Endothelial cell of umbilical vein (primary cell): ENCODE measurements around the gene TCN2. TPM values are rescaled to one million over a fixed set of nuclear protein-coding genes. Genes with fewer than 3 reads are reported as not detected.

Experiments used
- BruUV-seq: library from RNA; stranded (reverse); fragments of 400-500 nt; replicated peaks from 2 replicates; lab custom pipeline; 2021; lab: Mats Ljungman, UMichigan
- CTCF ChIA-PET: fragments of 300-600, 350-600 bp; sonication (Branson Sonifier 250); formaldehyde crosslinking; loops from one replicate; lab custom pipeline; 2021; ENCODE audit warnings: antibody characterized with exemption, inconsistent platforms; lab: Charles Lee
- POLR2A ChIA-PET: fragments of 300-600, 350-600 bp; sonication (Branson Sonifier 250); formaldehyde crosslinking; loops from one replicate; lab custom pipeline; 2021; ENCODE audit warnings: antibody characterized with exemption, inconsistent platforms; lab: Charles Lee
- DNase-seq: peaks from one replicate; pipeline ENCODE4 v3.0.0-alpha.2; 2011; ENCODE audit warnings: low read depth, low spot score
- FAIRE-seq: peaks from 2 replicates; lab custom pipeline; 2011; peaks lifted over from hg19 to GRCh38; lab: Jason Lieb, UNC
- H2AFZ ChIP-seq: 2 replicates; pipeline ENCODE4 v1.6.0; 2012; ENCODE audit warnings: low read depth, low read length, control low read depth, inconsistent platforms
- H3K27ac ChIP-seq: 2 replicates; pipeline ENCODE4 v1.5.1; 2011; ENCODE audit warnings: low read depth, mild to moderate bottlenecking, control low read depth, low read length, moderate library complexity; ENCODE audit not compliant: insufficient read depth
- H3K27me3 ChIP-seq, 2 experiments: 2 replicates each; pipeline versions ENCODE4 v1.6.0 to v1.6.1; 2011; ENCODE audit warnings: low read length in 2 of 2, mixed read lengths in 1 of 2; ENCODE audit not compliant: control insufficient read depth in 2 of 2, insufficient read depth in 2 of 2
- H3K36me3 ChIP-seq, 2 experiments: 2 replicates in 1 of 2; 3 replicates in 1 of 2; pipeline ENCODE4 v1.5.1; 2011; ENCODE audit warnings: low read length in 2 of 2, mild to moderate bottlenecking in 1 of 2, moderate library complexity in 1 of 2; ENCODE audit not compliant: control insufficient read depth in 2 of 2, insufficient read depth in 2 of 2; ENCODE audit errors: extremely low read depth in 1 of 2
- H3K4me1 ChIP-seq: 3 replicates; pipeline ENCODE4 v1.5.1; 2011; ENCODE audit warnings: mild to moderate bottlenecking, low read length; ENCODE audit not compliant: control insufficient read depth, insufficient read depth; ENCODE audit errors: extremely low read depth
- H3K4me2 ChIP-seq: 2 replicates; pipeline ENCODE4 v1.6.1; 2011; ENCODE audit warnings: low read length, control low read depth, mixed read lengths; ENCODE audit not compliant: insufficient read depth
- H3K4me3 ChIP-seq, 3 experiments: fragments of 200-600 bp in 1 of 3; sonication (generic), shearing (Covaris generic) in 1 of 3; replicated peaks in 1 of 3; 2 replicates each; pipeline ENCODE4 v1.5.1; 2011 to 2016; ENCODE audit warnings: control low read depth in 3 of 3, low read length in 3 of 3, mild to moderate bottlenecking in 2 of 3, inconsistent platforms in 1 of 3, low read depth in 1 of 3, moderate library complexity in 1 of 3; ENCODE audit not compliant: insufficient read depth in 1 of 3
- H3K79me2 ChIP-seq: 2 replicates; pipeline ENCODE4 v1.6.0; 2012; ENCODE audit warnings: low read length, inconsistent platforms; ENCODE audit not compliant: control insufficient read depth, insufficient read depth
- H3K9ac ChIP-seq: replicated peaks from 2 replicates; pipeline ENCODE3; 2011; ENCODE audit warnings: low read length, control low read depth; ENCODE audit not compliant: insufficient read depth; ENCODE audit errors: extremely low read depth
- H3K9me1 ChIP-seq: replicated peaks from 3 replicates; pipeline ENCODE4 v1.6.0; 2011; ENCODE audit warnings: mild to moderate bottlenecking, low read length; ENCODE audit not compliant: control insufficient read depth, insufficient read depth; ENCODE audit errors: extremely low read depth
- H3K9me3 ChIP-seq: replicated peaks from 2 replicates; pipeline ENCODE4 v1.5.1; 2012; ENCODE audit warnings: low read length, inconsistent platforms; ENCODE audit not compliant: control insufficient read depth, insufficient read depth
- H4K20me1 ChIP-seq: replicated peaks from 2 replicates; pipeline ENCODE3; 2011; ENCODE audit warnings: mild to moderate bottlenecking, low read length; ENCODE audit not compliant: control insufficient read depth, insufficient read depth; ENCODE audit errors: extremely low read depth
- FOS ChIP-seq: IDR thresholded peaks from 2 replicates; pipeline ENCODE4 v1.6.1; 2011; ENCODE audit warnings: mild to moderate bottlenecking, low read length, moderate library complexity, borderline replicate concordance; ENCODE audit not compliant: insufficient read depth
- GATA2 ChIP-seq: IDR thresholded peaks from 2 replicates; pipeline ENCODE4 v1.7.0; 2011; ENCODE audit warnings: low read depth, mild to moderate bottlenecking, moderate library complexity, mixed read lengths, low read length; ENCODE audit not compliant: insufficient read length, insufficient read depth
- JUN ChIP-seq: IDR thresholded peaks from 2 replicates; pipeline ENCODE4 v1.6.1; 2011; ENCODE audit warnings: borderline replicate concordance, low read depth; ENCODE audit not compliant: insufficient read length, insufficient read depth
- POLR2A ChIP-seq: IDR thresholded peaks from 2 replicates; pipeline ENCODE4 v1.6.1; 2012; ENCODE audit warnings: low read depth, mild to moderate bottlenecking, control low read depth, low read length
- POLR2AphosphoS5 ChIP-seq: IDR thresholded peaks from 2 replicates; pipeline ENCODE4 v1.6.1; 2012; ENCODE audit warnings: low read depth, mild to moderate bottlenecking, control low read depth, low read length, moderate library complexity; ENCODE audit not compliant: insufficient read depth
- dilution Hi-C: fragments of 300-500 bp; cut with MboI; formaldehyde crosslinking; loops from one replicate; pipeline ENCODE4 v1.15.0; 2019; ENCODE audit warnings: low sequenced_read_pairs; ENCODE audit not compliant: extremely low pct_ligation_motif_present
- intact Hi-C: fragments of 100-400 bp; cut with micrococcal nuclease; formaldehyde crosslinking; loops from one replicate; pipeline ENCODE4 v1.10.0; 2022
- polyA plus RNA-seq, 4 experiments: library from polyadenylated mRNA; depleted of rRNA in 3 of 4; stranded (reverse) in 3 of 4; unstranded in 1 of 4; fragments of >200 nt; gene quantifications; 2 replicates each; pipeline versions ENCODE4 v1.2.1 to v1.2.3, GENCODE V29; 2011 to 2012; ENCODE audit warnings: missing spikeins in 1 of 4
- total RNA-seq: library from RNA; stranded (reverse); gene quantifications from 2 replicates; pipeline ENCODE4 v1.2.3, GENCODE V29; 2021
- TF ChIP-seq, protein P1 (sequence below): IDR thresholded peaks from 2 replicates; pipeline ENCODE4 v1.6.1; 2011; ENCODE audit not compliant: insufficient read depth, insufficient read length

TCN2 gene
- total and polyA plus RNA-seq, 2 donors (not counting 3 experiments of a cell fraction or from before 2014, with no cell fraction given) = 80.6 to 188 TPM

DNA sequence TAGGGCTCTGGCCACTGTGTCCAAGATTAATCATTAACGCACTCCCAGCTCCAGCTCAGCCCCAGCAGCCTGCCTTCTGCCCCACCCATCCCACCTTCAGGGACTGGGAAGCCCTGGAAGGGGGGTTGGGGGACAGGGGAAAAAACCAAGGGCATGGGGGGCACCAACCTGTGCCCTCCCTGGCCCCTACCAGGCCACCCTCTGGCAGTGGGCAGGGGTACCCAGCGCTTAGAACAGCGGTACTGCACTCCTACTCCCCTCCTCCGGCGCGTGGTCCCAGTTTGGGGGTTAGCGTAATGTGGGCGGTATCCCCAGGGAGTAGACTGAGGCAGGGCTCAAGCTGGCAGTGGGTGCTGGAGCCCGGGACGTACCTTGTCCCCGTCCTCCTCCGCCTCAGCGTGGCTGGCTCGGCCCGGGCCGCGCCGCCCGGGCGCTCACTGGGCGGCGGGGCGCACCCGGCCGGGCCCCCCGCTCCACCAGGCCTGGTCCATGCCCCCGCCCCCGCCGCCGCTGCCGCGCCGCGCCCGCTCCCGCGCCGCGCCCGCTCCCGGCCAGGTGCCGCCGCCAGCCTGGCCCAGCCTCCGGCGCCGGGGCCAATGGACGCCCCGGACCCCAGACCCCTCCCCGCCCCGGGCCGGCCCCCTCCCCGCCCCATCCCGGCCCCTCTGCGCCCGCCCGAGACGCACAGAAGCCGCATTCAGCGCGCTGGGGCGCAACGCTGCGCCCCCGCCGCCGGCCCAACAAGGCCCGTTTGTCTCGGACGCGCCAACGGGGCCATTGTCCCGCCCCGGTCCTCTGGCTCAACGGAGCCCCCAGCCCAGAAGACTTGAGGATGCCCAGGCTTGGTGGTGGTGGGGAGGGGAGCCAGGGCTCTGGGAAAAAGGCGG is 32.6 kb upstream of the TCN2 start, which contains the start of gene GAL3ST1:
Gene GAL3ST1 (minus strand): TSS at position 571 of the 887 bp plus-strand sequence. CDS start 17,273 bp downstream, outside the sequence.
- dilution Hi-C loops = no loop called here
- no peak for DNase-seq
- H3K27me3 ChIP-seq = peaks cover 0 to 5% of the 10 kb centered on the region in 2 experiments
- no peak within 1 kb of the TSS for H3K4me2 ChIP-seq
- H3K4me3 ChIP-seq = no peak within 1 kb of the TSS
- ChIA-PET CTCF (interaction anchor here (1.1 to 1.6 kb wide), 3 partner anchors 61 to 181 kb away, joined by 3 to 5 read pairs (median 3); no protein-coding TSS in a partner anchor), POLR2A (no interaction called here)
- peaks cover under 1 to 22% of the 10 kb centered on the region in 2 experiments for H3K36me3 ChIP-seq
- FAIRE-seq = no peak
- H3K9me3 ChIP-seq = no peaks in the 10 kb centered on the region
- no peak within 1 kb of the TSS for H2AFZ ChIP-seq
- no peak within 1 kb of the TSS for H3K27ac ChIP-seq
- TF ChIP-seq JUN (no peak), GATA2 (no peak), POLR2A (no peak)
- TF ChIP-seq, protein P1, sequence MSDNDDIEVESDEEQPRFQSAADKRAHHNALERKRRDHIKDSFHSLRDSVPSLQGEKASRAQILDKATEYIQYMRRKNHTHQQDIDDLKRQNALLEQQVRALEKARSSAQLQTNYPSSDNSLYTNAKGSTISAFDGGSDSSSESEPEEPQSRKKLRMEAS = no peak
- no TSS peak for BruUV-seq
- no peaks in the 10 kb centered on the region for H3K4me1 ChIP-seq
- H3K9ac ChIP-seq = no peak within 1 kb of the TSS
- intact Hi-C loops = no loop called here
- no peaks in the 10 kb centered on the region for H3K79me2 ChIP-seq
- H3K9me1 ChIP-seq = no peaks in the 10 kb centered on the region
- no peaks in the 10 kb centered on the region for H4K20me1 ChIP-seq

DNA sequence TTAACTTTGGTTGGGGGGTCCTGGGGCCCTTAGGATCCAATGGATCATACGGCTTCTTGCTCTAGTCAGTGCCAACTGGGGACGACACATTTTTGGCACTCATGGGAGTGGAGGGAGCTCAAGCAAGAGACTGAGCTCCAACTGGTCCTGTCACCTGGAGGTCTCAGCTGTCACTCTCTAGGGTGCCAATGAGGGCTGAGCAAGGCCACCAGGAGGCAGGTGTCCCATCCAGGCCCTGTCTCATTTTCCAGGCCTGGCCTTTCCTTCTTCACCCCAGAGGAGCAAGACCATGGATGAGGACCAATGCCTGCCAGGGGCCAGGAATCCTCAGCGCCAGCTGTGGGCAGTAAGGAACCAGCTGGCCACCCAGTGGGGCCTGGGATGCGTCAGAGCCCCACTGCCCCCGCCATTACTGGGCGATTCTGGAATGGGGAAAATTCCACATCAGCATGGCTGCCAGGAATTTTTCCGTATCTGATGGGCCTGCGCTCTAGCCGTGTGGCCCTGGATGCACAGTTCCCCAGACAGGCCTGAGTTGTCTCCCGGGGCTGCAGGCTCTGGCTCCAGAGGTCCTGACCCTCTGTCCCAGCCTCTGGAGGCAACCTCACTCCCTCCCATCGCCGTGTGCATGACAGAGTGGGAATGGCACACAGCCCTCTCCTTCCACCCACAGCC is 31.8 kb upstream of the TCN2 start:
- ChIA-PET POLR2A (no interaction called here), CTCF (interaction anchor here (1.1 to 1.6 kb wide), 3 partner anchors 10 to 180 kb away, joined by 3 to 5 read pairs (median 3); no protein-coding TSS in a partner anchor)
- no peaks in the 10 kb centered on the region for H3K9me3 ChIP-seq
- no peak for DNase-seq
- no peak overlapping the region for H3K4me3 ChIP-seq
- dilution Hi-C loops (no loop called here), intact Hi-C loops (no loop called here)
- H3K9ac ChIP-seq = no peak overlapping the region
- TF ChIP-seq FOS (no peak), POLR2AphosphoS5 (peak; percentile 5), GATA2 (no peak)
- BruUV-seq = no TSS peak
- no peak overlapping the region for H3K4me2 ChIP-seq
- no peaks in the 10 kb centered on the region for H3K4me1 ChIP-seq
- no peaks in the 10 kb centered on the region for H4K20me1 ChIP-seq
- no peak for FAIRE-seq
- no peaks in the 10 kb centered on the region for H3K79me2 ChIP-seq
- H3K36me3 ChIP-seq = peaks cover 7 to 29% of the 10 kb centered on the region in 2 experiments
- H3K9me1 ChIP-seq = no peaks in the 10 kb centered on the region
- no peak overlapping the region for H2AFZ ChIP-seq
- no peak overlapping the region for H3K27ac ChIP-seq
- peaks cover 0 to 3% of the 10 kb centered on the region in 2 experiments for H3K27me3 ChIP-seq
